Esophagus mucosa (tissue), 1 donor: Measurements from ENCODE around the gene STPG1. TPM values are rescaled to one million over a fixed set of nuclear protein-coding genes. Genes with fewer than 3 reads are reported as not detected.
"Not testable (repeated sequence)": the region's sequence is repeated elsewhere in the genome, so short reads cannot be mapped to it uniquely, and the experiment has no call there.

Experiments
- ATAC-seq: fragments of 200-7000 bp; cut with Tn5 transposase; one replicate; pipeline ENCODE4 v1.9.1; 2020
- total RNA-seq: library from RNA; stranded (reverse); gene quantifications from one replicate; pipeline ENCODE4 v1.2.4, GENCODE V29; 2023
- donor health status: DM: yes; HTN: yes; CAD: no.

STPG1 gene
- 8.0 TPM for total RNA-seq

GRCh38 chr1:24413350-24414163 is at the start of gene STPG1:
Gene STPG1 (minus strand): TSS chr1:24413782. CDS start chr1:24401388, 12,394 bp downstream.
- ATAC-seq, result peak; percentile 51

GRCh38 chr1:24462128-24462527 is 48.5 kb upstream of the STPG1 start:
- ATAC-seq, result not testable (repeated sequence)

- ATAC-seq, result no peak
Observed at GRCh38 chr1:24459551-24460266, 46.1 kb upstream of the STPG1 start.

GRCh38 chr1:24457866-24458265 is 44.3 kb upstream of the STPG1 start:
- no peak for ATAC-seq

GRCh38 chr1:24455272-24455671 is 41.7 kb upstream of the STPG1 start:
- no peak for ATAC-seq

- ATAC-seq, result no peak
Observed at GRCh38 chr1:24454673-24455072, 41.1 kb upstream of the STPG1 start.

GRCh38 chr1:24452922-24453485 is 39.4 kb upstream of the STPG1 start:
- ATAC-seq, result no peak

GRCh38 chr1:24451746-24452145 is 38.2 kb upstream of the STPG1 start:
- no peak for ATAC-seq

- no peak for ATAC-seq
Observed at GRCh38 chr1:24450857-24451397, 37.3 kb upstream of the STPG1 start.

- no peak for ATAC-seq
Observed at GRCh38 chr1:24450316-24450715, 36.7 kb upstream of the STPG1 start.

- ATAC-seq, result not testable (repeated sequence)
Observed at GRCh38 chr1:24446446-24446845, 32.9 kb upstream of the STPG1 start.

GRCh38 chr1:24443241-24443656 is 29.7 kb upstream of the STPG1 start:
- no peak for ATAC-seq

GRCh38 chr1:24442764-24443163 is 29.2 kb upstream of the STPG1 start:
- no peak for ATAC-seq

- no peak for ATAC-seq
Observed at GRCh38 chr1:24441996-24442668, 28.6 kb upstream of the STPG1 start.

GRCh38 chr1:24441480-24441879 is 27.9 kb upstream of the STPG1 start:
- no peak for ATAC-seq

GRCh38 chr1:24440436-24440835 is 26.9 kb upstream of the STPG1 start:
- no peak for ATAC-seq

GRCh38 chr1:24438423-24438901 is 24.9 kb upstream of the STPG1 start:
- ATAC-seq, result no peak

- ATAC-seq, result peak; percentile 46
Observed at GRCh38 chr1:24437631-24438396, 24.2 kb upstream of the STPG1 start.

- ATAC-seq, result no peak
Observed at GRCh38 chr1:24435782-24436365, 22.3 kb upstream of the STPG1 start.

GRCh38 chr1:24427545-24427862 is 13.9 kb upstream of the STPG1 start:
- ATAC-seq, result no peak

- no peak for ATAC-seq
Observed at GRCh38 chr1:24426744-24427544, 13.4 kb upstream of the STPG1 start.
